Limb (tissue), 2 donors: ENCODE results near the gene MRAS.
"Not testable (repeated sequence)": the region's sequence is repeated elsewhere in the genome, so short reads cannot be mapped to it uniquely, and the experiment has no call there.

ENCODE experiments used
- DNase-seq, 2 donors: peaks; one replicate each; pipeline ENCODE4 v3.0.0-alpha.2; 2016; ENCODE audit errors: extremely low spot score in 2 of 2

Gene MRAS

DNA sequence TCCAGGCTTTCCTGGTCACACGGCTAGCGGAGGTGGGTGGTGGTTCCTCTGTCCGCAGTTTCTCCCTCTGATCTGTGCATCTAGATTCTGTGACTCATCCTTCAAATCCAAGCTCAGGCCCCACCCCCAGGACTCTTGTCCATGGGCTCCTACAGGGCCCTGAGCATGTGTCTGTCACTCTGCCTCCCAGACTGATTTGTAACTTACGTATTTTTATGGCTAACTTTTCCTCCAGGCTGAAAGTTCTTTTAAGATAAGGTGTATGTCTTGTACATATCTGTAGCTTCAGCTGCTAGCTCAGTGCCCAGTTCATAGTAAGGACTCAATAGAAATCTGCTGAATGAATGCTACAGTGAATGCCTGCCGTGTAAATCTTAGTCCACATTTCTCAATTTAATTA lies 94.1 kb downstream of the MRAS start:
- no peak for DNase-seq

DNA sequence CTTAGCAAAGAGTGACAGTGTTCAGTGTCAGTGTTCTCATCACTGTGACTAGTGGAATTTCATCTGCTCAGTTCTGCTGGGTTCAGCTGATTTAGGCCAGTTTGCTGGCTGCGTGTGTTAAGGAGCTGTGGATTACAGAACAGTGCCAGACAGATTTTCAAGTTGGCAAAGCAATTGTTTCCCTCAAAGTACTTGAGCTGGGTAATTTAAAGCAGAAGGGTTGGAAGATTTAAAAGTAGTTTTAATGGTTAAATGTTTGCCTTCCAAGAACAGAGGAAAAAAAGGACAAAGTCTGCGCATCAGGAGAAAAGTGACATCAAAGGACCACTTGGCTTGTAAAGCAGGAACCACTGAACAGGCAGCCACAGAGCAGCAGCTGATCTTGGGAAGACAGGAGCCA lies 94.7 kb downstream of the MRAS start:
- no peak for DNase-seq

DNA sequence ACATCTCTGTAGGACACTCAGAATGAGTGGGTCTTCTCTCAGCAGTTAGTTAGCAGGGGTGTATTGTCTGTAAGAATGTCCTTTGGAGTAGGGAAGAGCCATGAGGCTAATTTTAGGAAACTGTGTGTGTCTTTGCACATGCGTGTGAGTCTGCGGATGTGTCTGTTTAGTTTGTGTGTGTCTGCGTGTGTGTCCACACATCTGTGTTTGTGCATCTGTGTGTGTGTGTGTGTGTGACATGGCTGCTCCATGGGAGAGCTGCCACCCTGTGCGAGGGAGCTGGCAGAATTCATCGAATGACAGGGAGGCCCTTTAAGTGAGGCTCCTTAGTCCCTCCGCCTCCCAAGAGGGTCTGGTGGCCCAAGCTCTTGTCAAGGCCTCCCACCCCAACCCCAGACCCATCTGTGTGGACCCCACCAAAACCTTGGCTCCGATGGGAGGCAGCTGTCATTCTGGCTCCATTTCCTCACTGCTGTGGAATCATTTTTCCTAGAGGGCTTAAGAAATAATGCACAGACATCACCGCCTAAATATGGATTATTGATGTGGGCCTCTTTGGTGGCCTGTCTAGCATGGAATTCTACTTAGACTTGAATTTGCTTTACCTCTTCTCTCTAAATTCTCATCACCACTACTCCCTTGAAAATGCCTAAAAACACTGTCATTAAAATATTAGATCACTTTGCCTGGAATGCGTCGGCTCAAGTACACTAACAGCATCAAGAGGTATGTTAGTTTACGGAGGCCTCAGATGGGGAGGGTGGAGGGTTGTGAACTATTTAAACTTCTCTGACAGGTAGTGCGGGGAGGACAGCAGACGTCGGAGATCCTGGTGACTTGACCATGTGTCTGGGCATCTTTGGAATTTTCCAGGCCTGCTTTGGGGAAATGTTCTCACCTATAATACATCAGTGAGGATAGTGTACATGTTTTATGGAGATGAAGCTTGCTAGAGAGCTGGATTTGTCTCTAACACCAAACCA lies 95.4 kb downstream of the MRAS start:
- peak in 1 of 2 donors; percentile 25 for DNase-seq

DNA sequence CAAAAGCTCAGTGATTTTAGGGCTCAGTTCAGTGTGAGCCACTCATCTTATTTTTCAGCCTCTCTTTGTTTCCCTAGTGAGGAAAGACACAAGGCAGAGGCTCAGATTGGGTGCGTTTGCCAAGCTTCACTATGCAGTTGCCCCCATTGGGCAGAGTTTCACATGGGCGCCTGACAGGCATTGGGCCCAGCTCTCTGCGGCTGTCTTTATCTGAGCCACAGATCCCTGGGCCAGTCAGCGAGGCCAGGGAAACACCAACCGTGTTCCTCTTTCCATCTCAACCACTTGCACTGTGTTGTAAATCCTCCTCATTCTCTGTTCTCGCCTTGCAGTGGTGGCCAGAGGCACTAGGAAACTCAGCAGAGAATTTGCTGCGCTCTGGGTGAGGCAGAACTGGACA lies 96.9 kb downstream of the MRAS start:
- DNase-seq, result no peak

DNA sequence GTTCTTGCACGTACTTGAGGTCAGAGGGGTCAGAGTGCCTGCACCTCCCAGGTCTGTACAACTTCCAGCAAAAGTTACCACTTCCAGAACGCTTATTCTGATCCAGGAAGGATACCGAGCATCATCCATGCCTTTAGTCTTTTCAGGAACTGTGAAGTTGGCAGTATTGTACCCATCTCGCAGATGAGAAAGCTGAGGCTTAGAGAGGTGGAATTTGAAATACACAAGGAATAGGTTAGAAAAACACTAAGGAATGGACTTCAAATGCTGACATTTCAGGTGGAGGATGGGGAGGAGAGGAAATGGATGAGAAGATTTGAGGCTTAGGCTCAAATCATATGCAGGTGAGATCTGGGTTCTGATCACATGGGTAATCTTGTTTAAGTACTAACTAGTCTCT lies 97.3 kb downstream of the MRAS start:
- no peak for DNase-seq

- DNase-seq, result no peak
Observed at GRCh38 chr3:138448631-138449030, 100.3 kb downstream of the MRAS start.

- DNase-seq, result no peak
Observed at GRCh38 chr3:138449490-138449889, 101.1 kb downstream of the MRAS start.

- DNase-seq, result no peak
Observed at GRCh38 chr3:138450181-138450580, 101.8 kb downstream of the MRAS start.

DNA sequence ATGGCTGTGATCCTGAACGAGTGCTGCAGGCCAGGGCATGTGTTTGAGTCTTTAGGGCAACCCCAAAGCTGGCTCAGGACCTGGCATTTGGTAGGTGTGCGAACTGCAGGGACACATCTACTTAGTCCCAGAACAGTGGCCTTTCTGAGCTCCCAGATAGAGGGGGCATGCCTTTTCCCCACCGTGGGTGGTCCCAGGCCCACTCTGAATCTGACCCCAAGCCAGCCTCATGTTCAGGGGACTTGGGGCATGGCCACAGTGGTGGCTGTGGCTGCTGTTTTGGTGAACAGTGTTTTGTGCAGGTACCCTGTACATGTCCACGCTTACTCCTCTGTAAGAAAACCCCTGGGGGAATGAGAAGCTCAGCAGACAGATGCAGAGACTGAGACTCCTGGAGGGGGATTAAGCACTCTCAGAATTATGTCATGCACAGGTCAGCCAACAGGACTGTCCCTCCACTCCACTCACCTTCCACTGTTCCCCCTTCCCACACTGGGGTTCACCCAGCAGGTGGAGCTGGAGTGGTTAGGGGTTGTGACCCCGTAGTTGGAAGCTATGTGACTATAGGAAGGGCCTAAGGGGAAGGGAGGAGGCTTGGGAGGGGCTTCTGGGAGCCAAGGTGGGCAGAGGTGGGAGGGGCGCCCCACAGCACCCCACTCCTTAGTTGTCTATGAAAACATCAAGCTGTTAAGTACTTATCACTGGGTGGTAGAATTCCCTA lies 102.5 kb downstream of the MRAS start:
- peak in 1 of 2 donors; percentile 18 for DNase-seq

DNA sequence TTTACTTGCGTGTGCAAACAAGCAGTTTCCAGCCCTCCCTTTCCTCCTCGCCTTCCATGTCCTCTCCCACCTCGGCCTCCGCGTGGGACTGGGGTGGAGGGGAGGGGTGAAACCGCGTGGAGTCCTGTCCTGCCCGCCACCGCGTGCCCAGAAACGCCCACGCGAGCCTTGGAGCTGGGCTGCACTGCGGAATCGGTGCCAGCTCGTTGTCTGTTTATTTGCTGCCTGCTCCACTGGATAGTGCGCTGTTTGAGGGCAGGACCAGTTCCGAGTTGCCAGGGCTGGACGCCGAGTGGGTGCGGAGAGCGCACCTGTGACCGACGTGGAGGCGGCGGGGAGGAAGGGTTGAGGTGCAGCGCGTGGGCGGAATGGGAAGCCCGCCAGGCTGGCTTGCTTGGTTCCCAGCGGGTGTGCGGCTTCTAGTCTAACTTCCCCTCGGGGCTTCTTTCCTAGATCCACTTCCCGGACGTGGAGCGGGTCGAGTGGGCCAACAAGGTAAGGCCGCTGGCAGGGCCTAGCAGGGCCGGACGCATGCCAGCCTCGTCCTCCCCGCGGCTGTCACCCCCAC lies 103.3 kb downstream of the MRAS start:
- peak in 1 of 2 donors; percentile 21 for DNase-seq

DNA sequence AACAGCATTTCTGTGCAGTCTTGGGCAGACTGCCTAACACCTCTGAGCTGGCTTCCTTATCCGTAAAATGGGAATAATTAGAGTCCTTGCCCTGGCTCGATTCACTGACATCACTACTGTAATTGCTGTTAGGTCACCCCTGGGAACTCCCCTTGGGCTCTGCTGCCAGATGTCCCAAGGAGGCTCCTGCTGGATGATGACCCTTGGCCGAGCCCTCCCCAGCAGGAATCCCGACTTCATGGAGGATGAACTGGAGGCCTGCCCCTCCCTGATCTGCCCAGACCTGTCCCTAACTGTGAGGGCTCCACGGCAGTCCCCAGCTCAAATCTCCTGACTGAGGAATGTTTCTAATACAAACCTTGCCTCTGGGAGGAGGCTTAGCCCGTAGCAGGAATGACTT lies 104.1 kb downstream of the MRAS start:
- DNase-seq, result peak in 1 of 2 donors; percentile 9

DNA sequence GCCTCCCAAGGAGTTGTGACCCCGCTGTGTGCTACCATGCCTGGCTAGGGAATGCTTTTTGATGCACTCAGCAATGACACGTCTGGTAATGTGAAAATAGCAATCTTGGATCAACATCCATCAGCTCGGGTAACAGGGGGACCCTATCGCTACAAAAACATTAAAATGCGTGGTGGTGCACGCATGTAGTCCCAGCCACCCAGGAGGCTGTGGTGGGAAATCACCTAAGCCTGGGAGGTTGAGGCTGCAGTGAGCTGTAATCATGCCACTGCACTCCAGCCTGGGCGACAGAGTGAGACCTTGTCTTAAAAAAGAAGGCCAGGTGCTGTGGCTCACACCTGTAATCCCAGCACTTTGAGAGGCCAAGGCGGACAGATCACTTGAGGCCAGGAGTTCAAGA lies 105.6 kb downstream of the MRAS start:
- not testable (repeated sequence) for DNase-seq
